ES-I3 (cell line): ENCODE data around the gene CTSC.

Experiments used
- H3K36me3 ChIP-seq: 2 replicates; pipeline ENCODE4 v1.6.1; 2013; ENCODE audit warnings: mild to moderate bottlenecking, low read length, control low read depth, moderate library complexity; ENCODE audit not compliant: insufficient read depth
- H3K4me1 ChIP-seq: 2 replicates; pipeline ENCODE4 v1.6.1; 2013; ENCODE audit warnings: mild to moderate bottlenecking, control low read depth, low read length; ENCODE audit not compliant: insufficient read depth
- H3K9ac ChIP-seq: 2 replicates; pipeline ENCODE4 v1.6.1; 2013; ENCODE audit warnings: low read depth, mild to moderate bottlenecking, low read length, moderate library complexity
- H3K9me3 ChIP-seq: 2 replicates; pipeline ENCODE4 v1.6.1; 2013; ENCODE audit warnings: mild to moderate bottlenecking, low read length, moderate library complexity; ENCODE audit not compliant: control insufficient read depth, insufficient read depth

CTSC gene

GRCh38 chr11:88320149-88320559 lies 17.4 kb downstream of the CTSC start:
- Histone ChIP-seq H3K9me3 (no peaks in the 10 kb centered on the region), H3K4me1 (peaks cover 14% of the 10 kb centered on the region), H3K36me3 (peaks cover 4% of the 10 kb centered on the region; the same call in 1 of the 2 replicates), H3K9ac (no peak overlapping the region)

- no peak overlapping the region for H3K9ac ChIP-seq
- H3K4me1 ChIP-seq, result peaks cover 14% of the 10 kb centered on the region
- H3K9me3 ChIP-seq, result no peaks in the 10 kb centered on the region
- H3K36me3 ChIP-seq, result no peaks in the 10 kb centered on the region; the same call in 1 of the 2 replicates
These were observed 19.5 kb downstream of the CTSC start for GRCh38 chr11:88318017-88318416.

- H3K36me3 ChIP-seq, result no peaks in the 10 kb centered on the region; the same call in 1 of the 2 replicates
These were observed 20.0 kb downstream of the CTSC start for GRCh38 chr11:88317536-88317935.

GRCh38 chr11:88315981-88316441 lies 21.5 kb downstream of the CTSC start:
- Histone ChIP-seq H3K9ac (no peak overlapping the region), H3K9me3 (no peaks in the 10 kb centered on the region), H3K4me1 (peaks cover 21% of the 10 kb centered on the region), H3K36me3 (no peaks in the 10 kb centered on the region; the same call in 1 of the 2 replicates)

More at GRCh38 chr11:88317536-88317935, 20.0 kb downstream of the CTSC start:
- Histone ChIP-seq H3K4me1 (peaks cover 17% of the 10 kb centered on the region), H3K9me3 (no peaks in the 10 kb centered on the region), H3K9ac (no peak overlapping the region)

GRCh38 chr11:88315015-88315414 lies 22.5 kb downstream of the CTSC start:
- Histone ChIP-seq H3K9me3 (no peaks in the 10 kb centered on the region), H3K4me1 (peaks cover 28% of the 10 kb centered on the region), H3K36me3 (no peaks in the 10 kb centered on the region; the same call in 1 of the 2 replicates), H3K9ac (no peak overlapping the region)

GRCh38 chr11:88313441-88313840 lies 24.1 kb downstream of the CTSC start:
- Histone ChIP-seq H3K9ac (no peak overlapping the region), H3K4me1 (peaks cover 39% of the 10 kb centered on the region), H3K9me3 (no peaks in the 10 kb centered on the region), H3K36me3 (no peaks in the 10 kb centered on the region; the same call in 1 of the 2 replicates)

GRCh38 chr11:88312628-88313027 lies 24.9 kb downstream of the CTSC start:
- Histone ChIP-seq H3K9me3 (no peaks in the 10 kb centered on the region), H3K36me3 (peaks cover 2% of the 10 kb centered on the region; the same call in 1 of the 2 replicates), H3K9ac (no peak overlapping the region), H3K4me1 (peaks cover 36% of the 10 kb centered on the region)

GRCh38 chr11:88310246-88310645 lies 27.3 kb downstream of the CTSC start:
- peaks cover 45% of the 10 kb centered on the region for H3K4me1 ChIP-seq
- H3K9me3 ChIP-seq, result no peaks in the 10 kb centered on the region
- peaks cover 18% of the 10 kb centered on the region for H3K36me3 ChIP-seq
- no peak overlapping the region for H3K9ac ChIP-seq

- H3K4me1 ChIP-seq, result peaks cover 45% of the 10 kb centered on the region
These were observed 29.0 kb downstream of the CTSC start for GRCh38 chr11:88308576-88308975.

GRCh38 chr11:88307749-88308425 lies 29.6 kb downstream of the CTSC start:
- H3K36me3 ChIP-seq, result peaks cover 24% of the 10 kb centered on the region
- H3K9me3 ChIP-seq, result no peaks in the 10 kb centered on the region
- H3K9ac ChIP-seq, result peak overlapping the region; percentile 40
- H3K4me1 ChIP-seq, result peaks cover 45% of the 10 kb centered on the region

More at GRCh38 chr11:88308576-88308975, 29.0 kb downstream of the CTSC start:
- Histone ChIP-seq H3K9ac (0 out of 2 replicates have a peak overlapping the region, but pooled peaks have one; percentile 0), H3K36me3 (peaks cover 19% of the 10 kb centered on the region), H3K9me3 (no peaks in the 10 kb centered on the region)

GRCh38 chr11:88306785-88307184 lies 30.8 kb downstream of the CTSC start:
- Histone ChIP-seq H3K9me3 (no peaks in the 10 kb centered on the region), H3K36me3 (peaks cover 24% of the 10 kb centered on the region), H3K9ac (no peak overlapping the region), H3K4me1 (peaks cover 41% of the 10 kb centered on the region)

- no peaks in the 10 kb centered on the region for H3K9me3 ChIP-seq
- H3K4me1 ChIP-seq, result peaks cover 45% of the 10 kb centered on the region
- peaks cover 25% of the 10 kb centered on the region for H3K36me3 ChIP-seq
- H3K9ac ChIP-seq, result no peak overlapping the region
These were observed 32.1 kb downstream of the CTSC start for GRCh38 chr11:88305430-88305829.

GRCh38 chr11:88304352-88304751 lies 33.2 kb downstream of the CTSC start:
- H3K4me1 ChIP-seq, result peaks cover 44% of the 10 kb centered on the region
- no peaks in the 10 kb centered on the region for H3K9me3 ChIP-seq
- H3K9ac ChIP-seq, result no peak overlapping the region
- H3K36me3 ChIP-seq, result peaks cover 32% of the 10 kb centered on the region

- H3K36me3 ChIP-seq, result peaks cover 32% of the 10 kb centered on the region
- H3K4me1 ChIP-seq, result peaks cover 45% of the 10 kb centered on the region
- H3K9me3 ChIP-seq, result no peaks in the 10 kb centered on the region
- no peak overlapping the region for H3K9ac ChIP-seq
These were observed 34.5 kb downstream of the CTSC start for GRCh38 chr11:88303037-88303436.

GRCh38 chr11:88301488-88302140 lies 35.9 kb downstream of the CTSC start:
- peaks cover 42% of the 10 kb centered on the region for H3K4me1 ChIP-seq
- no peak overlapping the region for H3K9ac ChIP-seq
- H3K9me3 ChIP-seq, result no peaks in the 10 kb centered on the region
- peaks cover 30% of the 10 kb centered on the region for H3K36me3 ChIP-seq
